Prostate gland (tissue), 1 donor: ENCODE measurements around the gene STRIP1.

Experiments used
- POLR2A ChIP-seq: fragments of 450-650 bp; IDR thresholded peaks from one replicate; pipeline ENCODE4 v1.6.1; 2016; ENCODE audit warnings: antibody characterized with exemption, mild to moderate bottlenecking
- POLR2AphosphoS5 ChIP-seq: sonication (generic); formaldehyde crosslinking; IDR thresholded peaks from one replicate; pipeline ENCODE4 v1.6.1; 2017; ENCODE audit warnings: antibody characterized with exemption

GRCh38 chr1:110076789-110077500 lies 42.5 kb downstream of the STRIP1 start:
- TF ChIP-seq POLR2AphosphoS5 = no peak
- no peak for TF ChIP-seq POLR2A
